Mesenchymal stem cell (in vitro differentiated cells and primary cell): ENCODE measurements around the gene LRCH4.
"Not testable (repeated sequence)": the region's sequence is repeated elsewhere in the genome, so short reads cannot be mapped to it uniquely, and the experiment has no call there.

Source experiments
- DNase-seq: peaks from one replicate; pipeline ENCODE4 v3.0.0-alpha.2; 2013
- H2AFZ ChIP-seq: one replicate; pipeline ENCODE4 v1.6.1; 2013; ENCODE audit warnings: low read depth, mild to moderate bottlenecking, control low read depth, inconsistent platforms, low read length, moderate library complexity
- H2AK5ac ChIP-seq: 2 replicates; pipeline ENCODE4 v1.6.1; 2013; ENCODE audit warnings: low read length, moderate library complexity, mild to moderate bottlenecking, inconsistent platforms; ENCODE audit not compliant: severe bottlenecking
- H2BK120ac ChIP-seq: one replicate; pipeline ENCODE4 v1.6.1; 2013; ENCODE audit warnings: low read depth, mild to moderate bottlenecking, inconsistent platforms, low read length, moderate library complexity
- H2BK12ac ChIP-seq, 2 experiments: one replicate each; pipeline ENCODE4 v1.6.1; 2013; ENCODE audit warnings: inconsistent platforms in 2 of 2, low read length in 2 of 2, mild to moderate bottlenecking in 2 of 2, moderate library complexity in 2 of 2, control low read depth in 1 of 2
- H2BK15ac ChIP-seq: one replicate; pipeline ENCODE4 v1.6.1; 2013; ENCODE audit warnings: mild to moderate bottlenecking, low read depth, inconsistent platforms; ENCODE audit not compliant: poor library complexity, severe bottlenecking
- H2BK5ac ChIP-seq: 2 replicates; pipeline ENCODE4 v1.6.1; 2013; ENCODE audit warnings: low read depth, mild to moderate bottlenecking, low read length, control low read depth, inconsistent platforms; ENCODE audit not compliant: poor library complexity, severe bottlenecking
- H3K14ac ChIP-seq, 2 experiments: one replicate each; pipeline ENCODE4 v1.6.1; 2013; ENCODE audit warnings: inconsistent platforms in 2 of 2, low read length in 2 of 2, control low read depth in 1 of 2, mild to moderate bottlenecking in 1 of 2, moderate library complexity in 1 of 2
- H3K18ac ChIP-seq, 2 experiments: one replicate each; pipeline ENCODE4 v1.6.1; 2013; ENCODE audit warnings: inconsistent platforms in 2 of 2, low read length in 2 of 2, control low read depth in 1 of 2, low read depth in 1 of 2, mild to moderate bottlenecking in 1 of 2
- H3K23ac ChIP-seq, 2 experiments: one replicate each; pipeline ENCODE4 v1.6.1; 2013; ENCODE audit warnings: inconsistent platforms in 2 of 2, low read length in 2 of 2, mild to moderate bottlenecking in 2 of 2, moderate library complexity in 2 of 2, control low read depth in 1 of 2
- H3K27ac ChIP-seq: 2 replicates; pipeline ENCODE4 v1.5.1; 2013; ENCODE audit warnings: mild to moderate bottlenecking, moderate library complexity, low read length, control low read depth, inconsistent platforms; ENCODE audit not compliant: poor library complexity, severe bottlenecking
- H3K27me3 ChIP-seq, 2 experiments: 2 replicates each; pipeline versions ENCODE4 v1.6.1 to v1.7.0; 2013; ENCODE audit warnings: low read length in 2 of 2, mild to moderate bottlenecking in 2 of 2, moderate library complexity in 2 of 2, control low read depth in 1 of 2, inconsistent platforms in 1 of 2; ENCODE audit not compliant: control insufficient read depth in 1 of 2, insufficient read depth in 1 of 2
- H3K36me3 ChIP-seq, 2 experiments: 2 replicates each; pipeline versions ENCODE4 v1.6.1 to v1.7.0; 2013; ENCODE audit warnings: low read length in 2 of 2, control low read depth in 1 of 2, inconsistent platforms in 1 of 2, low read depth in 1 of 2, mild to moderate bottlenecking in 1 of 2; ENCODE audit not compliant: insufficient read depth in 2 of 2, control insufficient read depth in 1 of 2
- H3K4ac ChIP-seq, 2 experiments: one replicate each; pipeline ENCODE4 v1.6.1; 2013; ENCODE audit warnings: inconsistent platforms in 2 of 2, low read length in 2 of 2, mild to moderate bottlenecking in 2 of 2, moderate library complexity in 2 of 2, control low read depth in 1 of 2, low read depth in 1 of 2
- H3K4me1 ChIP-seq: 2 replicates; pipeline ENCODE4 v1.6.1; 2013; ENCODE audit warnings: low read depth, low read length, control low read depth; ENCODE audit not compliant: control insufficient read depth, insufficient read depth
- H3K4me2 ChIP-seq: 2 replicates; pipeline ENCODE4 v1.6.1; 2013; ENCODE audit warnings: low read length, mild to moderate bottlenecking, inconsistent platforms; ENCODE audit not compliant: poor library complexity, severe bottlenecking
- H3K4me3 ChIP-seq, 2 experiments: 2 replicates each; pipeline versions ENCODE4 v1.5.1 to v1.7.0; 2013; ENCODE audit warnings: low read length in 2 of 2, mild to moderate bottlenecking in 2 of 2, control low read depth in 1 of 2, low read depth in 1 of 2; ENCODE audit not compliant: insufficient read depth in 1 of 2
- H3K79me1 ChIP-seq: replicated peaks from 2 replicates; pipeline ENCODE4 v1.6.1; 2013; ENCODE audit warnings: mild to moderate bottlenecking, control low read depth, low read length, inconsistent platforms; ENCODE audit not compliant: poor library complexity, severe bottlenecking
- H3K9ac ChIP-seq: 2 replicates; pipeline ENCODE4 v1.7.0; 2013; ENCODE audit warnings: mild to moderate bottlenecking, low read length, moderate library complexity
- H3K9me3 ChIP-seq: 2 replicates; pipeline ENCODE4 v1.7.0; 2013; ENCODE audit warnings: mild to moderate bottlenecking, low read length; ENCODE audit not compliant: control insufficient read depth
- H4K8ac ChIP-seq: one replicate; pipeline ENCODE4 v1.6.1; 2013; ENCODE audit warnings: inconsistent platforms, mild to moderate bottlenecking, low read length, moderate library complexity
- H4K91ac ChIP-seq: one replicate; pipeline ENCODE4 v1.6.1; 2013; ENCODE audit warnings: mild to moderate bottlenecking, low read length, inconsistent platforms
- WGBS: methylation state at CpG from one replicate; pipeline ENCODE4 v1.1.7; 2013; ENCODE audit warnings: mixed read lengths; 5-methylcytosine and 5-hydroxymethylcytosine counted together

LRCH4 gene

GRCh38 chr7:100552532-100552931 is 33.4 kb downstream of the LRCH4 start:
- Histone ChIP-seq H2BK120ac (no peak overlapping the region), H3K23ac (no peak overlapping the region), H3K4me3 (no peak overlapping the region), H2BK5ac (no peak overlapping the region), H3K4me2 (no peak overlapping the region), H3K4me1 (peaks cover 4% of the 10 kb centered on the region), H2AK5ac (no peak overlapping the region), H3K9ac (no peak overlapping the region), H2BK15ac (no peak overlapping the region), H3K4ac (no peak overlapping the region), H3K27me3 (no peaks in the 10 kb centered on the region), H3K14ac (no peak overlapping the region), H3K9me3 (no peaks in the 10 kb centered on the region), H3K79me1 (peaks cover 12% of the 10 kb centered on the region), H3K36me3 (peaks cover 33 to 51% of the 10 kb centered on the region in 2 experiments), H3K18ac (no peak overlapping the region), H4K91ac (no peak overlapping the region), H2AFZ (no peak overlapping the region), H2BK12ac (no peak overlapping the region), H3K27ac (no peak overlapping the region), H4K8ac (no peak overlapping the region)
- no peak for DNase-seq
- WGBS: 98% methylated on average over 2 of the region's 2 CpGs

DNA sequence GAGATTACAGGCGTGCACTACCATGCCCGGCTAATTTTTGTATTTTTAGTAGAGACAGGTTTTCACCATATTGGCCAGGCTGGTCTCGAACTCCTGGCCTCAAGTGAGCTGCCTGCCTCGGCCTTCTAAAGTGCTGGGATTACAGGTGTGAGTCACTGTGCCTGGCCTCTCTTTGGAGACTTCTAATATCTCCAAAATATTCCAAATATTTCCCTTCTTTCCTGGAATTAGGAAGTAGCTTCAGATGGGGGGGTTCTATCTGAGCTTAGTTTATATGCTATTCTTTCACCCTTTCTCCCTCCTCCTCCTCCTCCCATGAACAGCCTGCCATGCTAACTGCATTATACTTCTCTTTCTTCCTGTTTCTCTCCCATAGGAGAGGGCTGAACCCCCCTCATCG is 37.5 kb downstream of the LRCH4 start:
- H3K27me3 ChIP-seq, H2BK120ac ChIP-seq, H2BK5ac ChIP-seq, H3K14ac ChIP-seq, H3K9me3 ChIP-seq, H3K27ac ChIP-seq, H3K4me1 ChIP-seq, H3K9ac ChIP-seq, H3K4me2 ChIP-seq, H2AFZ ChIP-seq, H2BK15ac ChIP-seq, H3K4me3 ChIP-seq, H3K23ac ChIP-seq, DNase-seq, H3K4ac ChIP-seq: not testable (repeated sequence)
- H2BK12ac ChIP-seq: peak overlapping the region; percentile 21 to 90
- peak overlapping the region in 1 of 2 experiments; percentile 67 for H3K18ac ChIP-seq
- peak overlapping the region; percentile 20 for H2AK5ac ChIP-seq
- H4K91ac ChIP-seq: peak overlapping the region; percentile 34
- 87% methylated on average over 4 of the region's 5 CpGs for WGBS
- peaks cover 17 to 33% of the 10 kb centered on the region in 2 experiments for H3K36me3 ChIP-seq
- peaks cover 18% of the 10 kb centered on the region for H3K79me1 ChIP-seq
- H4K8ac ChIP-seq: peak overlapping the region; percentile 61

- H2AFZ ChIP-seq: no peak overlapping the region
- peaks cover 8% of the 10 kb centered on the region for H3K4me1 ChIP-seq
- no peak overlapping the region for H3K23ac ChIP-seq
- H2AK5ac ChIP-seq: peak overlapping the region; percentile 93
- H3K79me1 ChIP-seq: peaks cover 18% of the 10 kb centered on the region
- no peaks in the 10 kb centered on the region for H3K27me3 ChIP-seq
- H2BK15ac ChIP-seq: no peak overlapping the region
- WGBS: 58% methylated on average over 2 of the region's 2 CpGs
- peak overlapping the region; percentile 84 for H4K91ac ChIP-seq
- H3K14ac ChIP-seq: no peak overlapping the region
- peak overlapping the region; percentile 67 for H4K8ac ChIP-seq
- H2BK5ac ChIP-seq: no peak overlapping the region
- peaks cover 13 to 27% of the 10 kb centered on the region in 2 experiments for H3K36me3 ChIP-seq
- H3K18ac ChIP-seq: peak overlapping the region in 1 of 2 experiments; percentile 4
- no peak overlapping the region for H3K4me3 ChIP-seq
- DNase-seq: no peak
- peak overlapping the region in 1 of 2 experiments; percentile 91 for H2BK12ac ChIP-seq
- H3K9me3 ChIP-seq: no peaks in the 10 kb centered on the region
- no peak overlapping the region for H3K4me2 ChIP-seq
- H3K4ac ChIP-seq: peak overlapping the region in 1 of 2 experiments; percentile 32
- no peak overlapping the region for H3K27ac ChIP-seq
- H3K9ac ChIP-seq: peak overlapping the region; percentile 9
- peak overlapping the region; percentile 11 for H2BK120ac ChIP-seq
Observed at GRCh38 chr7:100547872-100548271, 38.1 kb downstream of the LRCH4 start.

- peak overlapping the region in 1 of 2 experiments; percentile 61 for H3K18ac ChIP-seq
- H2BK12ac ChIP-seq: peak overlapping the region; percentile 37 to 91
- H2BK15ac ChIP-seq: peak overlapping the region; percentile 38
- no peak overlapping the region for H3K14ac ChIP-seq
- peaks cover 23% of the 10 kb centered on the region for H3K79me1 ChIP-seq
- H3K4me3 ChIP-seq: no peak overlapping the region
- H3K9ac ChIP-seq: peak overlapping the region; percentile 73
- no peaks in the 10 kb centered on the region for H3K27me3 ChIP-seq
- 88% methylated on average over 8 of the region's 9 CpGs for WGBS
- peaks cover 8% of the 10 kb centered on the region for H3K4me1 ChIP-seq
- no peak overlapping the region for H2BK5ac ChIP-seq
- H3K23ac ChIP-seq: no peak overlapping the region
- peak overlapping the region; percentile 11 for H2BK120ac ChIP-seq
- peak overlapping the region; percentile 93 for H2AK5ac ChIP-seq
- H4K8ac ChIP-seq: peak overlapping the region; percentile 61
- H3K4ac ChIP-seq: peak overlapping the region in 1 of 2 experiments; percentile 32
- H3K27ac ChIP-seq: peak overlapping the region; percentile 97
- no peak overlapping the region for H3K4me2 ChIP-seq
- peaks cover 7 to 20% of the 10 kb centered on the region in 2 experiments for H3K36me3 ChIP-seq
- H3K9me3 ChIP-seq: no peaks in the 10 kb centered on the region
- no peak overlapping the region for H2AFZ ChIP-seq
- DNase-seq: no peak
- no peak overlapping the region for H4K91ac ChIP-seq
Observed at GRCh38 chr7:100546926-100547800, 38.8 kb downstream of the LRCH4 start.
